Progenitor cell of endocrine pancreas (in vitro differentiated cells): Measurements from ENCODE around the gene ZNF778. TPM values are rescaled to one million over a fixed set of nuclear protein-coding genes. Genes with fewer than 3 reads are reported as not detected.

Experiments used
- DNase-seq: peaks from one replicate; pipeline ENCODE4 v3.0.0; 2021; ENCODE audit warnings: low spot score; ENCODE audit not compliant: unreplicated experiment
- H3K27ac Mint-ChIP-seq: 2 replicates; pipeline ENCODE4 v1.8.0; 2021; ENCODE audit warnings: mild to moderate bottlenecking, moderate library complexity, mixed read lengths
- H3K27me3 Mint-ChIP-seq: 2 replicates; pipeline ENCODE4 v1.8.0; 2021; ENCODE audit warnings: mixed read lengths
- H3K36me3 Mint-ChIP-seq: 2 replicates; pipeline ENCODE4 v1.8.0; 2022; ENCODE audit warnings: mixed read lengths; ENCODE audit not compliant: insufficient read depth
- H3K4me1 Mint-ChIP-seq: 2 replicates; pipeline ENCODE4 v1.8.0; 2021; ENCODE audit warnings: low read depth, mixed read lengths
- H3K4me3 Mint-ChIP-seq: 2 replicates; pipeline ENCODE4 v1.8.0; 2021; ENCODE audit warnings: low read depth, mild to moderate bottlenecking, moderate library complexity, mixed read lengths
- H3K9me3 Mint-ChIP-seq: 2 replicates; pipeline ENCODE4 v1.8.0; 2021; ENCODE audit warnings: low read depth, mixed read lengths
- long read RNA-seq: library from polyadenylated mRNA; unstranded; transcript quantifications from one replicate; pipeline ENCODE4 v2.0.0, GENCODE V29; 2020
- total RNA-seq: library from RNA; stranded (reverse); gene quantifications from 2 replicates; pipeline ENCODE4 v1.2.1, GENCODE V29; 2021
- TF ChIP-seq, protein P1 (sequence below): fragments of 200-600 bp; sonication (generic); IDR thresholded peaks from one replicate; pipeline ENCODE4 v1.5.0; 2021; ENCODE audit warnings: antibody characterized with exemption, mild to moderate bottlenecking; ENCODE audit not compliant: unreplicated experiment

The ZNF778 gene
- total RNA-seq, result 10.5 and 11.2 TPM in 2 replicates
- long read RNA-seq, transcript ZNF778-202 (7 exons, 3,608 nt), result major isoform, 6 of 18 reads
- long read RNA-seq, partial matches to known transcripts, result 0 of 18 reads
- long read RNA-seq, other reads (novel, unspliced or antisense), result 12 of 18 reads

- Mint-ChIP-seq H3K4me3 (peak within 1 kb of the TSS; percentile 89), H3K9me3 (no peaks in the 10 kb centered on the region), H3K27ac (peak within 1 kb of the TSS; percentile 97), H3K4me1 (peaks cover 15% of the 10 kb centered on the region), H3K36me3 (peaks cover 7% of the 10 kb centered on the region), H3K27me3 (no peaks in the 10 kb centered on the region)
- TF ChIP-seq, protein P1, sequence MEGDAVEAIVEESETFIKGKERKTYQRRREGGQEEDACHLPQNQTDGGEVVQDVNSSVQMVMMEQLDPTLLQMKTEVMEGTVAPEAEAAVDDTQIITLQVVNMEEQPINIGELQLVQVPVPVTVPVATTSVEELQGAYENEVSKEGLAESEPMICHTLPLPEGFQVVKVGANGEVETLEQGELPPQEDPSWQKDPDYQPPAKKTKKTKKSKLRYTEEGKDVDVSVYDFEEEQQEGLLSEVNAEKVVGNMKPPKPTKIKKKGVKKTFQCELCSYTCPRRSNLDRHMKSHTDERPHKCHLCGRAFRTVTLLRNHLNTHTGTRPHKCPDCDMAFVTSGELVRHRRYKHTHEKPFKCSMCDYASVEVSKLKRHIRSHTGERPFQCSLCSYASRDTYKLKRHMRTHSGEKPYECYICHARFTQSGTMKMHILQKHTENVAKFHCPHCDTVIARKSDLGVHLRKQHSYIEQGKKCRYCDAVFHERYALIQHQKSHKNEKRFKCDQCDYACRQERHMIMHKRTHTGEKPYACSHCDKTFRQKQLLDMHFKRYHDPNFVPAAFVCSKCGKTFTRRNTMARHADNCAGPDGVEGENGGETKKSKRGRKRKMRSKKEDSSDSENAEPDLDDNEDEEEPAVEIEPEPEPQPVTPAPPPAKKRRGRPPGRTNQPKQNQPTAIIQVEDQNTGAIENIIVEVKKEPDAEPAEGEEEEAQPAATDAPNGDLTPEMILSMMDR, result no peak
- no peak for DNase-seq
These were observed at the start of gene ZNF778 for GRCh38 chr16:89217388-89218191. Gene ZNF778, plus strand, starts transcription at chr16:89217703. Its CDS starts 3,425 bp downstream, at chr16:89221128.

DNA sequence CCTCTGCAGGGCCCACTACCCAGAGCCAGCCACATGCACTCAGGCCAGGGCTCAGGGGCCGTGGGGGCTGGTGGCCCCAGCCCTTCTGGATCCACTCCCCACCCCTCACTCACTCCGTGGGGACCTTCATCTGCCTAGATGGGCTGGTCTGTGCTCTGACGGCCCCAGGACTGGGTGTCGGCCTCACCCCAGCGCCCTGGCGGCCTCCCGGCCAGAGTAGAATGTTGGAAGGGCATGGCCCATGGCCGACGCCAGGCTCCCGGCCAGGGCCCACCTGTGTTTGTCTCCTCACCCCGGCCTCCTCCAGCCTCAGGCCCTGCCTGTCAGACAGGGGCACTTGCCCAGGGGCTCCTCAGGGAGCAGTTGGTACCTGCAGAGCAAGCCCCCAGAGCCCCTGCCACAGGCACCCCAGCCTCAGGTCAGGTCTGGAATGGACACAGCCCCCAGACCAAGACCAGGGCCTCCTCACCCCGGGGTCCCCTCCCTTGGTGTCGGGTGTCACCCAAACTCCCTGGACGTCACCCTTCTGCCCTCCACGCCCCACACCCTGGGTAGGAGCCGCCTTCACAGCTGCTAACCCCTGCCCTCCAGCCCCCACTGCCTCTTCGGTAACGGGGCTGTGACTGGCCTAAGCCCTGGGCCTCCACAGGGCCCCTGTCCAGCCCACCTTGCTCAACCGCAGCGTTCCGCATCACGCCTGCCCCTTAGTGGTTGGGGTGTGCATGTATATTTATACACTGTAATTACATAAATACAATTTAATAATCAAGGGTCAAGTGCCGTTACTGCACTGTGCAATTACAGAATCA, 48.9 kb upstream of the ZNF778 start:
- Mint-ChIP-seq H3K9me3 (no peaks in the 10 kb centered on the region), H3K27ac (no peak overlapping the region), H3K4me1 (peaks cover 7% of the 10 kb centered on the region), H3K36me3 (no peaks in the 10 kb centered on the region), H3K27me3 (peaks cover 14% of the 10 kb centered on the region), H3K4me3 (no peak overlapping the region)
- TF ChIP-seq, protein P1, result no peak
- DNase-seq, result no peak

DNA sequence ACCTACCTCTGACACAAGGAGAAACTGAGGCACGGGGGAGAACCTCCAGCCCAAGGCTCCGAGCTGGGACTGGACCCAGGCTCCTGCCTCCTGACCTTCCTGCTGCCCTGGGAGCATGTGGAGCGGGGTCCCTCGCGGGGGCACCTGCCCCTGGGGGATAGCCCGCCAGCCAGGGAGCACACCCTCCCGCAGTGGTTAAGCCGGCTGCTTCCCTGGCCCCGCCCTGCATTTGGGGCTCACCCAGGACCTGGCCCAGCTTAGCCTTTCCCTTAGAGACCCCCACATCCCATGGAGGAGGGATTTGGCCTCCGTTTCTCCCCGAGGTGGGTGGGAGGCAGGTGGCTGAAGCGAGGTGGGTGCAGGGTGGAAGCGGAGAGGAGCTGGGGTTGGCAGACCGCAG, 47.7 kb upstream of the ZNF778 start:
- H3K9me3 Mint-ChIP-seq, result no peaks in the 10 kb centered on the region
- H3K36me3 Mint-ChIP-seq, result no peaks in the 10 kb centered on the region
- no peak for DNase-seq
- TF ChIP-seq, protein P1, result no peak
- H3K27me3 Mint-ChIP-seq, result peaks cover 21% of the 10 kb centered on the region
- H3K27ac Mint-ChIP-seq, result no peak overlapping the region
- peaks cover 3% of the 10 kb centered on the region for H3K4me1 Mint-ChIP-seq
- H3K4me3 Mint-ChIP-seq, result no peak overlapping the region

DNA sequence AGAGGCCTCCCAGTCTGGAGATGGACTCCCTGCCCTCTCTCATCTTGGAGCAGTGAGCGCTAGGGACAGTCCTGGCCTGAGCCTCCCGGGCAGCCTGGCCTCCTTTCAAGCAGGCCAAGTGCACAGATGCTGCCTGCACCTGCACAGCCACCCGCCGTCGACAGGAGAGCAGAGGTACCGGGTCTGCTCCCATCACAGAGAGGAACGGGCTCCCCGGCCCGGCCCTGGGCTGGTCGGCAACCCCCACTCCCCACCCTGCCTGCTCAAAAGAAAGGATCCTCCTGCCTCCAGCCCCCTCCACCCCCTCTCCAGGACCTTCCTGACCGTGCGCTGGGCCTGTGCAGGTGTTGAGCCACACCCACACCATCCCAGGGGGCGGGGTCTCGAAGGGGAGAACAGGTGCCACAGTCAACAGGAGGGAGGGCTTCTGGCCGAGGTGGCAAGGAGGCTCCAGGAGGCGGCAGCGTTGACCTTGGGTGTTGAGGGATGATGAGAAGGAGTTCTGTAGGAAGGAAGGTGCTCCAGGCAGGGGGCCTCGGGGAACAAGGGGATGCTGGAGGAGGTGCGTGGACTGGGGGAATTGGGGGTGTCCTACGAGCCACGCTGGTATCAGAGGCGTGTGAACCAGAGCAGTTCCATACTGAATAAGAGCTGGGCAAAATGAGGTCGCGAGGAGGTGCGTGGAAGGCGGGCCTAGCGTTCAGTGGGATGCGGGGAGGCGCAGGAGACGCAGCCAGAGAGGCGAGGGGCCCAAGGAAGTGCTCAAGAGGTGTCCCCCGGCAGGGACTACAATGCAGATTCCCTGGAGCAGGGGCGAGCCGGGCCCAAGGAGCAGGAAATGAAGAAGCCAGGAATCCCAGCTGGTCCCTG, 46.9 kb upstream of the ZNF778 start:
- Mint-ChIP-seq H3K27me3 (peaks cover 21% of the 10 kb centered on the region), H3K4me3 (peak overlapping the region; percentile 59), H3K4me1 (peaks cover 3% of the 10 kb centered on the region), H3K36me3 (no peaks in the 10 kb centered on the region), H3K9me3 (no peaks in the 10 kb centered on the region), H3K27ac (peak overlapping the region; percentile 31)
- DNase-seq, result peak; percentile 53
- TF ChIP-seq, protein P1, result no peak
